ENCODE data around the gene TMIGD2. TPM values are rescaled to one million over a fixed set of nuclear protein-coding genes. Genes with fewer than 3 reads are reported as not detected.

TMIGD2 gene
- total RNA-seq, 1 experiment from 2014 or later, result not detected

DNA sequence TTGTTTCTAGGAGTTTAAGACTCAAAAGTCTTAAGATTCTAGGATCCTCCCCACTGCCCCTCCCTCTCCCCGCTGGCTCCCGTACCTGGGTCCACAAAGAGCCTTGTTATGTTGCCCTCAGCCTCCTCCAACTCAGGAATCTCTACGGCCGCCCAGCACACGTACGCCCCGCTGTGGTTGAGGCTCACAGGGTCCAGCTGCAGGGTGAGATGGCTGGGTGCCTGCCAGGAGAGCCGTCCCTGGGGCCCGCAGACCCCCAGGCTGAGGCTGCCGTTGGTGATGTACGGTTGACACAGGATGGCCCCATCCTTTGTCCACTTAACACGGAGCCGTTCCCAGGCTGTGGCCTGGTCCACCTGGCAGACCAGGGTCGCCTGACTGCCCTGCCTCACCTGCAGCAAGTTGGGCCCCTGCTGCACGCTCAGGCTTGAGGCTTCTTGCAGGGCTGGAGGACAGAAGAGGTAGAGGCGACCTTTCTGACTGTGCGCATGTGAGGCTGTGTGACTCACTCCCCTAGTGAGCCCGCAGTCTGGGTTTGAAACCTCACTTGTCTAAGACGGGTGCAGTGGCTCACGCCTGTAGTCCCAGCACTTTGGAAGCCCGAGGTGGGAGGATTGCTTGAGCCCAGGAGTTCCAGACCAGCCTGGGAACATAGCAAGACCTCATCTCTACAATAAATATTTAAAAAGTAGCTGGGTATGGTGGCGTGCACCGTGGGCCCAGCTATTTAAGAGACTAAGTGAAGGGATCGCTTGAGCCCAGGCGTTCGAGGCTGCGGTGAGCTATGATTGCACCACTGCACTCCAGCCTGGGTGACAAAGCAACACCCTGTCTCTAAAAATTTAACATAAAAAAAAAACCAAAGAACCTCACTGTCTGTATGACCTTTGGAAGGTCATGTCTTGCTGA is 4.0 kb downstream of the TMIGD2 start:
- Histone ChIP-seq H3K4me3 (ENCODE audit: low read length) (no peak overlapping the region), H3K4me2 (ENCODE audit: low read length) (no peak overlapping the region), H3K4me1 (ENCODE audit: insufficient read depth, low read length) (no peaks in the 10 kb centered on the region), H3K27me3 (ENCODE audit: low read length) (no peaks in the 10 kb centered on the region), H3K79me2 (ENCODE audit: low read length) (no peaks in the 10 kb centered on the region), H2AFZ (ENCODE audit: low read length) (no peak overlapping the region), H3K27ac (ENCODE audit: low read length) (no peak overlapping the region), H3K9me2 (replicated peaks; ENCODE audit: low read length) (no peaks in the 10 kb centered on the region), H3K36me3 (ENCODE audit: low read depth, low read length) (no peaks in the 10 kb centered on the region), H4K20me1 (ENCODE audit: low read length) (no peaks in the 10 kb centered on the region), H3F3A (ENCODE audit: low read length, unreplicated experiment) (no peaks in the 10 kb centered on the region), H3K9me3 (ENCODE audit: low read length) (no peaks in the 10 kb centered on the region), H3K9ac (ENCODE audit: low read length) (no peak overlapping the region)
- ChIA-PET POLR2A (ENCODE audit: unreplicated experiment) (no interaction called here), CTCF (no interaction called here)
- intact Hi-C loops (cut with micrococcal nuclease), result no loop called here
- ATAC-seq, result no peak
- no peak for DNase-seq
- TF ChIP-seq EZH2 (IDR thresholded peaks at IDR 0.05; ENCODE audit: low read length, unreplicated experiment) (no peak), EZH2phosphoT487 (IDR thresholded peaks at IDR 0.05; ENCODE audit: borderline replicate concordance, low read length) (no peak)
- TF ChIP-seq, protein P1, sequence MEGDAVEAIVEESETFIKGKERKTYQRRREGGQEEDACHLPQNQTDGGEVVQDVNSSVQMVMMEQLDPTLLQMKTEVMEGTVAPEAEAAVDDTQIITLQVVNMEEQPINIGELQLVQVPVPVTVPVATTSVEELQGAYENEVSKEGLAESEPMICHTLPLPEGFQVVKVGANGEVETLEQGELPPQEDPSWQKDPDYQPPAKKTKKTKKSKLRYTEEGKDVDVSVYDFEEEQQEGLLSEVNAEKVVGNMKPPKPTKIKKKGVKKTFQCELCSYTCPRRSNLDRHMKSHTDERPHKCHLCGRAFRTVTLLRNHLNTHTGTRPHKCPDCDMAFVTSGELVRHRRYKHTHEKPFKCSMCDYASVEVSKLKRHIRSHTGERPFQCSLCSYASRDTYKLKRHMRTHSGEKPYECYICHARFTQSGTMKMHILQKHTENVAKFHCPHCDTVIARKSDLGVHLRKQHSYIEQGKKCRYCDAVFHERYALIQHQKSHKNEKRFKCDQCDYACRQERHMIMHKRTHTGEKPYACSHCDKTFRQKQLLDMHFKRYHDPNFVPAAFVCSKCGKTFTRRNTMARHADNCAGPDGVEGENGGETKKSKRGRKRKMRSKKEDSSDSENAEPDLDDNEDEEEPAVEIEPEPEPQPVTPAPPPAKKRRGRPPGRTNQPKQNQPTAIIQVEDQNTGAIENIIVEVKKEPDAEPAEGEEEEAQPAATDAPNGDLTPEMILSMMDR (conservative IDR thresholded peaks at IDR 0.05; ENCODE audit: low read depth, low read length), result no peak
- no TSS peak for BruUV-seq (replicated peaks)

DNA sequence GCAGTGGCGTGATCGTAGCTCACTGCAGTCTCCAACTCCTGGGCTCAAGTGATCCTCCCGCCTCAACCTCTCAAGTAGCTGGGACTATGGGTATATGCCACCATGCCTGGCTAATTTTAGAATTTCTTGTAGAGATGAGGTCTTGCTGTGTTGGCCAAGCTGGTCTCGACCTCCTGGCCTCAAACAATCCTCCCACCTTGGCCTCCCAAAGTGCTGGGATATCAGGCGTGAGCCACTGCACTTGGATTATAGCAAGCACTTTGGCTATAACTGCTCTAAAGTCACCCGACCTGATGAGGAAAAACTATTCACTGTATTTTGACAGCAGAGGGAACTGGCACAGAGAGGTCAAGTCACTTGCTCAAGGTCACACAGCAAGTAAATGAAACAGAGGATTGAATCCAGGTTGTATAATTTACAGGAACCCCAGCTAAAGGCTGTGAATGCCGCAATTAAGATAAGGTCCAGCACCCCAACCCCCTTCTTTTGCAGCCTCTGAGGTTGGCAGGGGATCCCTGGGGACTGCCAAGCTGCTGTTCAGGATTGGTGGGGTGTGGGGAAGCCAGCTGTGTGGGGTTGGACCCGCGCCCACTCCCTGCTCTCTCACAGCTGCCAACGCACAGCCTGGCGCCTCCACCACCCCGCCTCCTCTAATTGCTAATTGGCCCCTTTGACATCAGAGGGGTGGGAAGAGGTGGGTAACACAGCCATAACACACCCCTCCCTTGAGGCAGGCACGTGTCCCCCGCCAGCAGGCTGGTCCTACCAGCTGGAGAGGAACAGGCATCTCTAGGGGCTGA is 6.0 kb downstream of the TMIGD2 start:
- no peaks in the 10 kb centered on the region for H3K4me1 ChIP-seq (ENCODE audit: insufficient read depth, low read length)
- BruUV-seq (replicated peaks), result no TSS peak
- H3K9ac ChIP-seq (ENCODE audit: low read length), result no peak overlapping the region
- POLR2A ChIA-PET (ENCODE audit: unreplicated experiment), result no interaction called here
- H3F3A ChIP-seq (ENCODE audit: low read length, unreplicated experiment), result no peaks in the 10 kb centered on the region
- no peak for DNase-seq
- no peak for ATAC-seq
- H4K20me1 ChIP-seq (ENCODE audit: low read length), result no peaks in the 10 kb centered on the region
- intact Hi-C loops (cut with micrococcal nuclease), result no loop called here
- no peaks in the 10 kb centered on the region for H3K79me2 ChIP-seq (ENCODE audit: low read length)
- H3K9me3 ChIP-seq (ENCODE audit: low read length), result no peaks in the 10 kb centered on the region
- TF ChIP-seq, protein P1 (conservative IDR thresholded peaks at IDR 0.05; ENCODE audit: low read depth, low read length), result no peak
- no peak for TF ChIP-seq EZH2phosphoT487 (IDR thresholded peaks at IDR 0.05; ENCODE audit: borderline replicate concordance, low read length)
- H3K4me2 ChIP-seq (ENCODE audit: low read length), result no peak overlapping the region
- H3K9me2 ChIP-seq (replicated peaks; ENCODE audit: low read length), result no peaks in the 10 kb centered on the region
- H3K36me3 ChIP-seq (ENCODE audit: low read depth, low read length), result no peaks in the 10 kb centered on the region
- no peak overlapping the region for H2AFZ ChIP-seq (ENCODE audit: low read length)
- CTCF ChIA-PET, result no interaction called here
- H3K27me3 ChIP-seq (ENCODE audit: low read length), result no peaks in the 10 kb centered on the region
- H3K4me3 ChIP-seq (ENCODE audit: low read length), result no peak overlapping the region
- no peak overlapping the region for H3K27ac ChIP-seq (ENCODE audit: low read length)

DNA sequence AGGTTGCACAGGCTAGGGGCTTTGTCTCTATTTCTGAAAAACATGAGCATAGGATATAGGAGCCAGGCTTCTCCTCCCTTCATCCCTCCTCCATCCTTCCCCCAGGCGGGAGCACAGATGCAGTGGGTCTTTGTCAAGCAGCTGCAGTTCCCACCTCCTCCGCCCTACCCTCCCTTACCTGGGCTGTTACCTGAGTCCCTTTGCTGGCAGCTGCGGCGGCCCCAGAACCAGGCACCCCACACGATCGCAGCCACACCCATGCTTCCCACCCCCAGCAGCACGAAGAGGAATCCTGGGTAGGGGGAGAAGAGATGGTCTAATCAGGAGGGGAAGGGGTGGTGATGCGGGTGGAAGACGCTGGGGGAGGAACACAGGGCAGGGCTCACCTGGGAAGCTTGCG is 7.8 kb downstream of the TMIGD2 start:
- no TSS peak for BruUV-seq (replicated peaks)
- H3K36me3 ChIP-seq (ENCODE audit: low read depth, low read length), result no peaks in the 10 kb centered on the region
- H3K9me2 ChIP-seq (replicated peaks; ENCODE audit: low read length), result no peaks in the 10 kb centered on the region
- no peaks in the 10 kb centered on the region for H3K79me2 ChIP-seq (ENCODE audit: low read length)
- H3K27me3 ChIP-seq (ENCODE audit: low read length), result no peaks in the 10 kb centered on the region
- intact Hi-C loops (cut with micrococcal nuclease), result no loop called here
- ATAC-seq (no peak), DNase-seq (no peak)
- no peak overlapping the region for H3K27ac ChIP-seq (ENCODE audit: low read length)
- H3F3A ChIP-seq (ENCODE audit: low read length, unreplicated experiment), result no peaks in the 10 kb centered on the region
- H4K20me1 ChIP-seq (ENCODE audit: low read length), result no peaks in the 10 kb centered on the region
- ChIA-PET CTCF (no interaction called here), POLR2A (ENCODE audit: unreplicated experiment) (no interaction called here)
- no peak overlapping the region for H3K4me3 ChIP-seq (ENCODE audit: low read length)
- no peak overlapping the region for H3K4me2 ChIP-seq (ENCODE audit: low read length)
- H3K4me1 ChIP-seq (ENCODE audit: insufficient read depth, low read length), result no peaks in the 10 kb centered on the region
- H2AFZ ChIP-seq (ENCODE audit: low read length), result no peak overlapping the region
- no peaks in the 10 kb centered on the region for H3K9me3 ChIP-seq (ENCODE audit: low read length)
- no peak overlapping the region for H3K9ac ChIP-seq (ENCODE audit: low read length)
- TF ChIP-seq EZH2 (IDR thresholded peaks at IDR 0.05; ENCODE audit: low read length, unreplicated experiment) (no peak), EZH2phosphoT487 (IDR thresholded peaks at IDR 0.05; ENCODE audit: borderline replicate concordance, low read length) (no peak)
- TF ChIP-seq, protein P1 (conservative IDR thresholded peaks at IDR 0.05; ENCODE audit: low read depth, low read length), result no peak
